ENCODE results near the gene GUF1.

GUF1 gene

GRCh38 chr4:44701037-44701436 lies 22.8 kb downstream of the GUF1 start:
- TF ChIP-seq CTCF (IDR thresholded peaks at IDR 0.05; ENCODE audit: low read depth, low read length), result no peak
- no peak for DNase-seq (ENCODE audit: extremely low read depth, low read depth)

DNA sequence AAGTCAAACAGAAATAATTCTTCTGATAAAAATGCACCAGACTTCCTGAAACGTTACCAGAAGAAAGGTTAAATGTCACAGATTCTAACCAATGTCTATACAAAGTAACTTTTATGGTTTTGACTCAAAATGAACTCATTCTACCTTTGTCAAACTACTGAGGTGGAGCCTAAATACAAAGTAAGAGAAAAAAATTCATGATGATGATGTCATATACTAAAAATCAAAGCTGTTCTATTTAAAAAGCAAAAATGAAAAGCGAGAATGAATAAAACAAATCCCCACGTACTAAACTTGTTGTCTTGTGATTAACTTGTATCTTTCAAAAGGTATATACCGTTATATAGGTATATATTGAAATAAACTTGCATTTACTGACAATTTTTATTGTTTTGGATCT lies 26.5 kb downstream of the GUF1 start:
- no peak for TF ChIP-seq CTCF (IDR thresholded peaks at IDR 0.05; ENCODE audit: low read depth, low read length)
- DNase-seq (ENCODE audit: extremely low read depth, low read depth), result no peak

- TF ChIP-seq CTCF (IDR thresholded peaks at IDR 0.05; ENCODE audit: low read depth, low read length), result no peak
- no peak for DNase-seq (ENCODE audit: extremely low read depth, low read depth)
These were observed 34.9 kb downstream of the GUF1 start for GRCh38 chr4:44713125-44713524.

GRCh38 chr4:44716597-44716996 lies 38.4 kb downstream of the GUF1 start:
- TF ChIP-seq CTCF (IDR thresholded peaks at IDR 0.05; ENCODE audit: low read depth, low read length), result no peak
- no peak for DNase-seq (ENCODE audit: extremely low read depth, low read depth)

- TF ChIP-seq CTCF (IDR thresholded peaks at IDR 0.05; ENCODE audit: low read depth, low read length), result no peak
- DNase-seq (ENCODE audit: extremely low read depth, low read depth), result no peak
These were observed 42.2 kb downstream of the GUF1 start for GRCh38 chr4:44720371-44720770.

- DNase-seq (ENCODE audit: extremely low read depth, low read depth), result no peak
- no peak for TF ChIP-seq CTCF (IDR thresholded peaks at IDR 0.05; ENCODE audit: low read depth, low read length)
These were observed 43.8 kb downstream of the GUF1 start for GRCh38 chr4:44722001-44722400.

- TF ChIP-seq CTCF (IDR thresholded peaks at IDR 0.05; ENCODE audit: low read depth, low read length), result no peak
- no peak for DNase-seq (ENCODE audit: extremely low read depth, low read depth)
These were observed 46.9 kb downstream of the GUF1 start for GRCh38 chr4:44725166-44725565.

Data from AG09319 (cell line).